HG02938 (cell line): ENCODE results near the gene CPT2.
"Not testable (repeated sequence)": the region's sequence is repeated elsewhere in the genome, so short reads cannot be mapped to it uniquely, and the experiment has no call there.

ENCODE experiments used
- ATAC-seq: cut with Tn5 transposase; IDR thresholded peaks from one replicate; pipeline ENCODE4 v1.9.1; 2021; ENCODE audit warnings: mild to moderate bottlenecking, moderate library complexity; ENCODE audit not compliant: unreplicated experiment

The CPT2 gene

DNA sequence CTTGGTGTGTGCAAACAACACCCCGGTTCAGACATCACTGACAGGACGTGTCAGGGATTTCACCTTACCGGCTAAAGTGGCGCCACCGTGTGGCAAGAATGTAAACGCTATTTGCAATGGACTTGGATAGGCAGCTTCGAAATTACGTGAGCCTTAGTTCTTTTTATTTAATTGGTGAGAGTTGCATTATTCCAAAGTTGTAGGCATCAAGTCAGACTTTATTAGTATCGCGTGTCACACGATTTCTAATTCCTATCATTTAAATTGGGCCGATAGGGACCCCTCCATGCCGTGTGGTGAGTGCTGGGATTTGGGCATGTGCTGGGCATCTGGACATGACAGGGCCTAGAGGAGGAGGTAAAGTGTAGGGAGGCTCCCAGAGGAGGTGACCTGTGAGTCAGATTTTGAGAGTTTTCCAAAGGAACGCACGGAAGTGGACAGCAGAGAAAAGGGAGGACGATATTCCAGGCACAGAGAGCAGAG is 14.5 kb upstream of the CPT2 start:
- ATAC-seq: no peak

DNA sequence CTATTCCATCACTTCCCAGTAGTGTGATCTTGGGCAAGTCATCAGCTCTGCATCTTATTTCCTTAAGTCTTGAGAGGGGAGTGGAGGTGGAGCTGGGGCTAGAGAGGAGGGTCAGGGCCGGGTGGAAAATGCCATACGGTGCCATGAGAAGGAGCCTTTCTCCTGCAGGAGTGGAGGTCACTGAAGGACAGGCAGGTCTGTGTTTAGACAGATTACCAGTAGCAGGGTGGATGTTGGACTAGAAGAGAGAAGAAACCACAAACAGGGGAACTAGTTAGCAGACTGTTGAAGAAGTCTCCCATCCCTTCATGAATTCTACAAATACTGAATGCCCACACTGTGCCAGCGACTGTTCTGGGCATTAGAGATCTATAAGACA is 13.9 kb upstream of the CPT2 start:
- ATAC-seq: no peak

DNA sequence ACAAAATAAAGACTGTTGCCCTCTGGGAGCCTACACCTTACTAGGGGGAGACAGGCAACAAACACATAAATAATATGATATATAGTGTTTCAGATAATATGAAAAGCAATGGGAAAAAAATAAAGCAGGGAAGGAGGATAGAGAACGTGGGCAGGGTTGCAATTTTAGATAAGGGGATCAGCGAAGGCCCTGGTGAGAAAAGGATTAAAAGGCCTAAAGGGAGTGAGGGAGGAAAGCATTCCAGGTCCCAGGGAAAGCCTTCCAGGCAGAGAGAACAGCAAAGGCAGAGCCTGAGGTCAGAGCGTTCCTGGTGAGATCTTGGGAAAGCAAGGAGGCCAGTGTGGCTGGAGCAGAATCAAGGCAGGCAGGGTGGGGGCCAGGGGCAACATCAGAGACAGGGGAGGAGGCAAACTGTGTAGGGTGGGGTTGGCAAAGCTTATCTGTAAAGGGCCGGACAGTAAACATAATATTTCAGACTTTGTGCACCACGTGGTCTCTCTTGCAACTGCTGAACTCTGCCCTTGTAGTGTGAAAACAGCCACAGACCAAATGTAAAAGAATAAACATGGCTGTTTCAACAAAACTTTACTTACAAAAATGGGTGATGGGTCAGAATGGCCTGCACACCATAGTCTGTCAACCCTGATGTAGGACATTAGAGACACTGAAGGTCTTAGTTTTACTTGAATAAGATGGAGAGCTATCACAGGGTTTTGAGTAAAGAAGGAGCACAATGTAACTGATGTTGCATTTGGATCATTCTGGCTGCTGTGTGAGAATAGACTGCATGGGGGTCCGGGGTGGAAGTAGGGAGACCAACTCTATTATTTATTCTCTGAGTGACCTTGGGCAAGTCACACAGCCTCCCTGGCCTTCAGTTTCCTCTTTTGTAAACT is 13.3 kb upstream of the CPT2 start:
- ATAC-seq: no peak

DNA sequence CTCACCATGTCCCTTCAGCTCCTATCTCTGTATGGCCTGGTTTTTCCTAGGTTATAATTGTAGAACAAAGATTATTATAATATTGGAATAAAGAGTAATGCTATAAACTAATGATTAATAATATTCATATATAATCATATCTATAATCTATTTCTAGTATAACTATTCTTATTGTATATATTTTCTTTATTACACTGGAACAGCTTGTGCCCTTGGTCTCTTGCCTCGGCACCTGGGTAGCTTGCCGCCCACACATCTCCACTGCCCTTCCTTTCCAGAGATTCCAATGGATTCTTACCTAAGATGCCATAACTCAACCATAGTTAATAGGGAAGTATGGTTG is 10.7 kb upstream of the CPT2 start:
- ATAC-seq: not testable (repeated sequence)

DNA sequence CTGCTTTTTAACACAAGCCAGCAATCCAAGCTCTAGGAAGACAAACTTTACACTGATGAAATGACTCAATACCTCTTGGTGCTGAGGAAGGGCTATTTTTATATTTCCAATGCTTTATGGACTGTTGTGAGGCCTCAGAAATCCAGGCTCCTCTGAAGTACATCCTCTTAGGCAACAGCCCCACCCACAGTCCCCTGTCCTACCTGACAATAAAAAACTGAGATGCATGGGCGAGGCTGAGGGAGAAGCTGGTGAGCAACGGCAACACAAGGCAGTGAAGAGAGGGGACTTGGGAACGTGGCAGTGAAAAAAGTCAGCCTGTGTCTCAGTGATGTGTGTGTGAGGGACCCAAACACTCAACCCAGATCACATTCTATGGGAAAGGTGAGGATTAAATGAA is 10.1 kb upstream of the CPT2 start:
- ATAC-seq: no peak

DNA sequence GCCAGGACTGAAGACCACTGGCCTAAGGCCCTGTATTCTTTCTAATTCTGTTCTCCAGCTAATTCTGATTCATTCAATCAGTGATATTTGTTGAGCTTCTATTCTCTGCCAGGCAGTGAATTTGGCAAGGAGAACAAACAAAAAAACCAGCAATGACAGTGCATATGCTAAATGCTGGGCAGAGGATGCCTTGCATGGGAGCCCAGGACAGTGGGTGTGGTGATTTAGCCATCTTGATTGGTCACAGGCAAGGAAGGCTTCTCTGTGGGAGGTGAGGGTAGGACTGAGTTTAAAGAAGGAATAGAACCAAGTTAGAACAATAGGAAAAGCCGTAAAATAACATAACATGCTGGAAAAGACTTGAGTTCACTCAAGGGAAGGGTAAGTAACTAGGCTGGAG is 9.2 kb upstream of the CPT2 start:
- no peak for ATAC-seq

DNA sequence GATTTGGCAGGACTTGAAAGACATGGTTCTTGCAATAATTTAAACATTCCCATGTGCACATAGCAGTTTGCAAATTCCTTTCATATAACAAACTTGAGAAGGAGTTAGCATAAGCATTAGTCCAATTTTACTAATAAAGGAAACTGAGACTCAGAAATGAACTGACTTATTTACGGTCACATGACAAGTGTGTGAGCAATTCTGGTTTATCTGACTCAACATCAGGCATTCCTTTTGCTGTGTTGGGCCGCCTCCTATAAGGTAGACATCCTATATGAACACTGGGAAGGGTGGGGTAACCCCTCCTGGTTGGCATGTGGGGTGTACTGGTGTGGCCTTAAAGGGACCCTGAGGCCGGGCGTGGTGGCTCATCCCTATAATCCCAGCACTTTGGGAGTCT is 8.5 kb upstream of the CPT2 start:
- no peak for ATAC-seq

DNA sequence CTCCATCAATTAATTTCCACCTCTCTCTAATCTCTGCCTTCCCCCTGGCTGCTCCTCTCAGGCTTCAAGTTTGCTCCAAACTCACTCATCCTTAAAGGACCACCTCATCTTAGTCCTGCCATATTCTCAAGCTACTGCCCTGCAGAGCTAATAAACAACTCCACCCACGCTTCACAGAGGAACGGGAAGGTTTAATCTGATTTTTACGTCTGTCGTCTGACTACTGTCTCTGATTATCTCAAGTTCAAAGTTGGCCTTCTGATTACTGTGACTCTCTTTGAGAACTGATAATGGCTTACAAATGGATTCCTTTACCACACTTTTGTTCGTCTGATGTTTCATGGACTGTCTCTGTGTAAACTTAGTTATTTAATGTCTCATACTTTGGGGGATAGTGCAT is 7.6 kb upstream of the CPT2 start:
- ATAC-seq: no peak

DNA sequence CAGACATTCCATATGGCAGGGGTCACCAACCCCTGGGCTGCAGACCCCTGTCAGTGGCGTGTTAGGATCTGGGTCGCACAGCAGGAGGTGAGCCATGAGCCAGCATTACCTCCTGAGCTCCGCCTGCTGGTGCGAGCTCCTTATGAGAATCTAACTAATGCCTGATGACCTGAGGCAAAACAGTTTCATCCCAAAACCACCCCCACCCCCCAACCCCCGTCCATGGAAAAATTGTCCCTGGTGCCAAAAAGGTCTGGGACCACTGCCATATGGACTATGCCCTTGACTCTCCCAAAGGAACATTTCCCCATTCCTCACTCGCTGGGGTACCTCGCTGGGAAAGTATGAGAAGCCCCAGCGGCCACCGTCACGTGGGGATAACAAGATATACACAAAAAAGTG is 6.4 kb upstream of the CPT2 start:
- ATAC-seq: no peak

DNA sequence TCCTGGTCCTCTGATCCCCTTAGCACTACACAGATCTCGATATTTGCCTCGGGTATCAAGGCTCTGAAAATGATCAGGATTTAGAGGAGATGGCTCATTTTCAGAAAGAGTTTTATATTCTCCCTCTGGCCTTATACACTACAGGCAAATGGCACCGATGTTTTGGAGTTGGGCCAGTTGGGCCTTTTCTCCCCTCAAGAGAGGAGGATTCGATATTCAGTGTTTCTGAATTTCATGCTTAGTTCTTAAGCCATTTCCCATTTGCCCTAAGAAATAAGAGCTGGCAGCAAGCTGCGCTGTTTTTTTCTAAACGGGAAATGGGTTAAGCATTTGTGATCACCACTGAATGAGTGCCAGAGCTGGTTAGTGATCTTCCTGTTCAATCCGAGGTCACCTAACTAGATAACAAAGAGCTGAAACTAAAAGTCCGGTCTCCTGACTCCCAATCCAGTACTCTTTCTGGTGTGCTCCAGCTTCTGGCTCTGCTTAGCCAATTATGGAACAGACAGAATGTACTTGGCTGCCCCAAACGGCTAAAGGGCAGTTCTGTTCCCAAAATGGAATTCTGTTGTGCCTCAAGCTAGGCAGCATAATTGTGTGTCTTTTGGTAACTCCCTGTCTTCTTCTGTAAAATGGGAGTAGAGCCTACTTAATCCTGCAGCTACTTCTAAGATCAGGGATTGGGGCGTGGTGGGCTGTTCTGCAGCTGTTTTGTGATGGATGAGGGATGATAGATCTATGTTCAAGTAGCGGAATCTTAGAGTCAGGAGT is 1.2 kb upstream of the CPT2 start:
- ATAC-seq: no peak

DNA sequence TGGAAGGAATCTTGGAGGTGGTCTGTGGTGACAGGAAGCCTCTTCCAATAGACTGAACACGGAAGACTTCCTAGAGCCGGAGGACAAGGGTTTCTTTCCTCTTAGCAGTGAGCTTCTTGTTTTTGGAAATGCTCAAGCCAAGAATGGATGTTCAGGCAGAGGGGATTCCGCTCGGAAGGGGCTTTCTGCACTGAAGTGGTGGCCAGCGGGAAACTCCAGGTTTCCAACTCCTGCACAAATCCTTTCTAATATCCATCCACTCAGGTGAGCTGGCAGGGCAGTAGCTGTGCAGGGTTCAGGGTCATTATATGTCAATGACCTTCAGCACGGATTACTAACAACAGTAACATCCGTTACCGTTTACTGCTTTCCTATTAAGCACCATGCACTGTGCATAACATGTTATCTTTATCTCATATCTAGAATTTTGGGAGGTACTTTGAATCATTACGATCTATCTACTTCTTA is 573 bp upstream of the CPT2 start:
- ATAC-seq: peak; percentile 22

DNA sequence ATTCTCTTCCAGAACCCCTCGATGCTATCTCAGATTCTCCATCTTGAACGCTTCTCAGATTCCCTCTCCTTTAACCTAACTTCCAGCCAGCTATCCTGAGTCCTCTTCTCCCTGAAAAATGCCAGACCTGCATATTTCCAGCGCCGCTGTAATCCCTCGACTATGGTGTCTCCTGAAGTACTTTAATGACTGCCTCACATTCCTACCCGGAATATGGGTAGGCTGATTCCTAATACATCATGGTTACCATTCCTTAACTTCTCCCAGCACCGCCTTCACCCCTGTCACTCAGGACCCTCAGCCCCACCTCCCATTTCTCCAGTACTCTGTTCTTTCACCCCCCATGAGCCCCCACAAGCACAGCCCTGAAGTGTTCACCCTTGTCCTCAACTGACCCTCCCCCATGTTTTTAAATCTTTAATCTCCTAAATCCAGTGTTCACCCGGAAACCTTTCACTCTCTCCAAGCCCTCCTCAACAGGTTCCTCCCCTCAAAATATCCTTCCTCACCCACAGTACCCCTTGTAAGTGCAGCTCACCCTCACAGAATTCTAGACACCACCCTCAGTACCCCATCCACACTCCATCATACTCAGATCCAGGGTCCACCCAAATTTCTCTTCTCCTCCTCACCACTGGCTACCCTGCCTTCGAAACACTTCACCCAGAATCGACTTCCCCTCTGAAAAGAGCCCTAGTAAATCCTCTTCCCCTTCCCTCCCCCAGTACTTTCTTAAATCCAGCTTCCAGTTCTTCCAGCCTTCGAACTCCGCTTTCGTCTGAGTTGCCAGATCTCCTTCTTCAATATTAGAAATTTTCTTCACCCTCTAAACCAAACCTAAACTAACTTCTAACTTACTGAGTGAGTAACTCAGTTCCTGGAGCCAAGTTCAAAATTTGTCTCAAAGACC is 922 bp downstream of the CPT2 start:
- ATAC-seq: no peak

DNA sequence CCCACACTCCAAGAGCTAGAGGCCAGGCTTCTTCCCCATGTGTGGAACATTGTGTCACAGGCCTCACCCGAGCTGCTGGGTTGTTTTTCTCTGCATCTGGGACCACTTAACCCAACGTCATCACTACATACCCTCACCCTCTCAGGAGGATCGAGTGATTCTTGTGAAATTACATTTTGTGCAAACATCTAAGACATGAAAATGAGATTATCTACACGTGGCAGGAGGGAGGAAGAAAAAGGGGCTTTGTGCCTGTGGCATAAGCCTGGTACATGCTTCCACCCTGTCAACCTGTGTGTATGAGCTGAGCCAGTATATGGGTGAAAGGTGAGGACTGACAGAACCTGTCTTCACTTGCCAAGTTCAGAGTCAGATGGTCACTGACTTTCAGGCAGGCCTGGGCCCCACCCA is 1.6 kb downstream of the CPT2 start:
- ATAC-seq: no peak

DNA sequence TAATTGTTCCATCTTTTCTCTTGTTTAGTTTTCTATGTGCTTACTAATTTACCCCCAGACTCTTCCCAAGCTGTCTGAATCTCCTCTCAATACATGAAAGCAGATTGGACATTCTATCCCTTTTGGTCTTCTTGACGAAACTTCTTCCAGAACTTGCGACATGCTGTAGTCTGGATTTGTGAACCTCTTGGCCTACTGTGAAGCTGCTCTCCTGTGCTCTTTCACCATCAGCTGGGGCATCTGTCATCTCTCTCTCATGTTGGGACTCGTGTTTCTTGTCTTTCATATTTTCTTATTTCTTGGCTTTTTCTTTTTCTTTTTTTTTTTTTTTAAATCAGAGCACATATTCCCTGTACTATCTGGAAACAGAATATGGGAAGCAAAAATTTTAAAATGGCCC is 6.8 kb downstream of the CPT2 start:
- ATAC-seq: no peak

DNA sequence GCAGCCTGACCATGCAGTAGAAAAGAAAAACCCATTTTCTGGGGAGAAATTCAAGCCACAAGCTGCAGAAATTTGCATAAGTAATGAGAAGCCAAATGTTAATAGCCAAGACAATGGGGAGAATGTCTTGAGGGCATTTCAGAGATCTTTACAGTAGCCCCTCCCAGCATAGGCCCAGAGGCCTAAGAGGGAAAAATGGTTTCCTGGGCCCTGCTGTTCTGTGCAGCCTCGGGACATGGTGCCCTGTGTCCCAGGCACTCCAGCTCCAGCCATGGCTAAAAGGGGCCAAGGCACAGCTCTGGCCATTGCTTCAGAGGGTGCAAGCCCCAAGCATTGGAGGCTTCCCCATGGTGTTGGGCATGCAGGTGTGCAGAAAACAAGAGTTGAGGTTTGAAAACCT is 8.9 kb downstream of the CPT2 start:
- ATAC-seq: not testable (repeated sequence)

DNA sequence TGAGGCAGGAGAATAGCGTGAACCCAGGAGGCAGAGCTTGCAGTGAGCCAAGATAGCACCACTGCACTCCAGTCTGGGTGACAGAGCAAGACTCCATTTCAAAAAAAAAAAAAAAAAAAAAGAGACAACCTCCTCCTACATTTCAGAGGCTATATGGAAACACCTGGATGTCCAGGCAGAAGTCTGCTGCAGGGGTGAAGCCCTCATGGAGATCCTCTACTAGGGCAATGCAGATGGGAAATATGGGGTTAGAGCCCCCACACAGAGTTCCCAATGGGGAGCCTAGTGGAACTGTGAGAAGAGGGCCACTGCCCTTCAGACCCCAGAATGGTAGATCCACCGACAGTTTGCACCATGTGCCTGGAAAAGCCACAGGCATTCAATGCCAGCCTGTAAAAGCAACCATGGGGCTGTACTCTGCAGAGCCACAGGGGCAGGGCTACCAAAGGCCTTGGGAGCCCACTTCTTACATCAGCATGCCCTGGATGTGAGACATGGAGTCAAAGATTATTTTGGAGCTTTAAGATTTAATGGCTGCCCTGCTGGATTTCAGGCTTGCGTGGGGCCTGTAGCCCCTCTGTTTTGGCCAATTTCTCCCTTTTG is 9.6 kb downstream of the CPT2 start:
- ATAC-seq: not testable (repeated sequence)

DNA sequence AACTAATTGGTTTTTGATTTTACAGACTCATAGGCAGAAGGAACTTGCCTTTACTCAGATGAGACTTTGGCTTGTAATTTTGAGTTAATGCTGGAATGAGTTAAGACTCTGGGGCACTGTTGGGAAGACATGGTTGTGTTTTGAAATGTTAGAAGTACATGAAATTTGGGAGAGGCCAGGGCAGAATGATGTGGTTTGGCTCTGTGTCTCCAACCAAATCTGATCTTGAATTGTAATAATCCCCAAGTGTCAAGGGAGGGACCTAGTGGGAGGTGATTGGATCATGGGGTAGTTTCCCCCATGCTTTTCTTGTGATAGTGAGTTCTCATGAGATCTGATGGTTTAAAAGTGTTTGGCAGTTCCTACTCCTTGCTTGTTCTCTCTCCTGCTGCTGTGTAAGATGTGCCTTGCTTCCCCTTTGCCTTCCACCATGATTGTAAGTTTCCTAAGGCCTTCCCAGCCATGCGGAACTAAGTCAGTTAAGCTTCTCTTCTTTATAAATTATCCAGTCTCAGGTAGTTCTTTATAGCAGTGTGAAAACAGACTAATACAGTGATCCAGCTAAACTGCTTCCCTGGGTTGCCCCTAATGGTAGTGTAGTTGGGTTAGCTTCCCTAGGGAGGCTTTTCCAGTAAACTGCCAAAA is 10.2 kb downstream of the CPT2 start:
- ATAC-seq: no peak

DNA sequence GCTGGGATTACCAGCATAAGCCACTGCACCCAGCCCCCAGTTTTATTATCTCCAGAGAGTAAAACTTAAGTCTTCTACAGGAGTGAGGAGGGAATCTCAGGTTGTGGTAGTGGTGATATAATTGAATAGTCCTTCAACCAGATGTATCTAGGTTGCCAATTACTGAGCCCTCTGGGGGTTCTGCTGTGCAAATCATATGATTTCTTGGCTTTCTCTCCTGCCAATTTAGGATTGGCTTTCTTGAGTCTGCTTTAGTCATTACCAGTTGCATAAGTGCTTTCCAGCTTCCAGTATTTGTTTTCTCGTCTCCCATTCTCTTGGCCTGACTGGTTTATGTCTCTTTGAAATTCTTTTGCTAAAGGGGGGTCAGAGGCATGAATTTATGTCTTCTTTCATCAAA is 11.1 kb downstream of the CPT2 start:
- no peak for ATAC-seq

DNA sequence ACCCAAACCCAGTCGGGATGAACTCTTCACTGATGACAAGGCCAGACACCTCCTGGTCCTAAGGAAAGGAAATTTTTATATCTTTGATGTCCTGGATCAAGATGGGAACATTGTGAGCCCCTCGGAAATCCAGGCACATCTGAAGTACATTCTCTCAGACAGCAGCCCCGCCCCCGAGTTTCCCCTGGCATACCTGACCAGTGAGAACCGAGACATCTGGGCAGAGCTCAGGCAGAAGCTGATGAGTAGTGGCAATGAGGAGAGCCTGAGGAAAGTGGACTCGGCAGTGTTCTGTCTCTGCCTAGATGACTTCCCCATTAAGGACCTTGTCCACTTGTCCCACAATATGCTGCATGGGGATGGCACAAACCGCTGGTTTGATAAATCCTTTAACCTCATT is 13.7 kb downstream of the CPT2 start:
- ATAC-seq: no peak

DNA sequence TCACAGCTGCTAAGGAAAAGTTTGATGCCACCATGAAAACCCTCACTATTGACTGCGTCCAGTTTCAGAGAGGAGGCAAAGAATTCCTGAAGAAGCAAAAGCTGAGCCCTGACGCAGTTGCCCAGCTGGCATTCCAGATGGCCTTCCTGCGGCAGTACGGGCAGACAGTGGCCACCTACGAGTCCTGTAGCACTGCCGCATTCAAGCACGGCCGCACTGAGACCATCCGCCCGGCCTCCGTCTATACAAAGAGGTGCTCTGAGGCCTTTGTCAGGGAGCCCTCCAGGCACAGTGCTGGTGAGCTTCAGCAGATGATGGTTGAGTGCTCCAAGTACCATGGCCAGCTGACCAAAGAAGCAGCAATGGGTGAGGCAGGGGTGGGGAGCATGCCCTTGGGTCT is 14.3 kb downstream of the CPT2 start:
- ATAC-seq: no peak
